GM18526 (cell line): ENCODE measurements around the gene IL31.

Source experiments
- POLR2A ChIP-seq: IDR thresholded peaks from 3 replicates; pipeline ENCODE4 v1.6.1; 2011; ENCODE audit not compliant: insufficient read length; ENCODE audit errors: extremely low read depth

IL31 gene

DNA sequence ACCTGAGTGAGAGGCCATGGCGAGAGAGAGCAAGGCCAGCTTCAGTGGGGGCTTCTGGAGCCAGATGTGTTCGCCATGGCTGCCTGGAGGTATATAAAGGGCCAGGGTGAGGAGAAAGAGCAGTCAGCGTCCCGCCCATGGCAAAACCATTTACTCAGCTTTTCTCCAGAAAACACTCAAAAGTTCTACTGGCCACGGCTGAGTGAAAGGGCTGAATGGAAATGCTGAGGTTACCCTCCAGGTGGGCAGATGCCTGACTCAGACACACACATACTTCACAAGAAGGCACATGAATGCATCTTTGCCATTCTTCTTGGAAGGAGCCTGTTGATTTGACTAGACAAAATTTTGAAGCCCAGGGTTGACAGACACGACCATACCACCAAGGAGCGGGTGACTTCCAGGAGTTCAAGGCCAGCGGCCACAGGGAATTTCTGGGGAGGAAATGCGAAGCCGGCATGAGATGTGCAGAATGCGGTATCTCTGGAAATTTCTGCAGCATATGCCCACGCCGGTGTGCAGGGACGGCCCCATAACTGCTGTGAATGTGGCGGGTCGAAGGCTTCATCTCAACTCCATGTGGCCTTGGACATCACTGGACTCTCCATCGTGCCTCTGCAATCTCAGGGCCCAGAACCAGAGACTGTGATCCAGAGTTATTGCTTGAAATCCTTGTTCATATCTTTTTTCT is at the start of gene IL31:
Gene IL31, minus strand, starts transcription at position 67 of the 691 bp plus-strand sequence. Its CDS starts 49 bp downstream, at position 18.
- no peak for TF ChIP-seq POLR2A

DNA sequence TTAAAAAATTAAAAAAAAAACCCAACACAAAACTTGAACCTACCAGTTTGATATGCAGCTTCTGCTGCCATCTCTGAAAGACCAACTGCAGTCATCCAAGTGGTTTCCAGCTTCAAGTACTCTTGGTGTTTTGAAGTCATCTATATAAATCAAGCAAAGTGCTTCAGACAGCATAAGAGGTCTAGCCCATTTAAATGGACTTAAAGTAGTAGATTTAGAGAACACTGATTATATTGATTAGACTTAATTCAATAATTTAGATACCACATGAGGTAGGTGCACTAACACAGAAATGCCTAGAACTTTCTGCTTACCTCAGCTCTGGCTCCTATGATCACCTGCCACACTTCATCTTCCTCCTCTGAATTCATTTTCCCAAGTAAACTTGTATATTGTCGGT is 42.4 kb upstream of the IL31 start:
- TF ChIP-seq POLR2A, result no peak

DNA sequence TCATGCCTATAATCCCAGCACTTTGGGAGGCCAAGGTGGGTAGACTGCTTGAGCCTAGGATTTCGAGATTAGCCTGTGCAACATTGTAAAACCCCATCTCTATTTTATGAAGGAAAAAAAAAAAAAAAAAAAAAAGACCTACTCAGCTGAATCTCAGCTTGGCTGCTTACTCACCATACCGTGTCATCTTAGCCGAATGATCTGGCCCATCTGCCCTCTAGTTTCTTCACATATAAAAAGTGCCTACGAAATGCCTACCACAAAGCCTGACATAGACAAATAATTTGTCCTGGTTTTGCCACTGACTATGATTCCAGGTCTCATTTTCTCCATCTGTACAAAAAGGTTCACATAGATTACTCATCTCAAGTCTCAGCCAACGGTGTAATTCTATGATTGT is 41.8 kb upstream of the IL31 start:
- TF ChIP-seq POLR2A, result no peak

DNA sequence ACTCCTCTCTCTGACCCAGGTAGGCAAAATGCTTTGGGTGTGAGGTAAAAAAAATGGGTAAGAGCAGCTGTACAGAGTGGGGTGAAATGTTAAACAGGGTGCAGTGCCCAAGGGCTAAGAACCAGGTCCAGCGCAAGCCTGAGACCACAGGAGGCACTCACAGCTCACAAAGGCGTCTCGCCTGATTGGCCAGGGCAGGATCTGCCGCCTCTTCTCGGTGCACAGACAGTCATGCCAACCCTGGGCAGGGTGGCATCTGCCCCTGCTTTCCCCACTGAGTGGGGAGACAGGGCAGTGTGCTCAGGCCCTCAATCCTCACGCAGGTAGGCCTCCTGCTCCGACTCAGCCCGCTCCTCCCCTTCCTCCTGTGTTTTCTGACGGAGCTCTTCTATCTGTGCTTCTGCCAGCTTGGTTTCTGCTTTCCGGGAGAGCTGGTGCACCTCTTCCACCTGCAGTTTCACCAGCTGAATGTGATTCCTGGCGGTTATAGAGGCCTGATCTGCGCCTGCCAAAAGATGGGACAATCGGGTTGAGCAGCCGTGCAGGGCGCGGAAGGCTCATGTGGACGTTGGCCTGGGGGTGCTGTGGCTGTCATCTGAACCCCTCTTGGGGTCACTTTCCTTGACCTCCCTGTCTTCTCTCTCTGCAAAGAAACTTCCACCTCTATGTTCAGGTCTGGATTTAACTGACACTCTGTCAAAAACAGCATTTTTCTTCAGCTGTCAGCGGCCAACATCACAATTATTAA is 34.2 kb upstream of the IL31 start:
- TF ChIP-seq POLR2A, result no peak

- no peak for TF ChIP-seq POLR2A
These were observed 33.4 kb upstream of the IL31 start for GRCh38 chr12:122207391-122207790.

DNA sequence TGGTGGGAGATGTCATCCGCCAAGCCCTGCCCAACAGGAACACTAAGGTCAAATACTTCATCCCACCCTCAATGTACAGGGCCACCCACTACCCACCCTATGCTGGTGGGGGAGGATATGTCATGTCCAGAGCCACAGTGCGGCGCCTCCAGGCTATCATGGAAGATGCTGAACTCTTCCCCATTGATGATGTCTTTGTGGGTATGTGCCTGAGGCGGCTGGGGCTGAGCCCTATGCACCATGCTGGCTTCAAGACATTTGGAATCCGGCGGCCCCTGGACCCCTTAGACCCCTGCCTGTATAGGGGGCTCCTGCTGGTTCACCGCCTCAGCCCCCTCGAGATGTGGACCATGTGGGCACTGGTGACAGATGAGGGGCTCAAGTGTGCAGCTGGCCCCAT is 33.0 kb upstream of the IL31 start:
- TF ChIP-seq POLR2A, result no peak

DNA sequence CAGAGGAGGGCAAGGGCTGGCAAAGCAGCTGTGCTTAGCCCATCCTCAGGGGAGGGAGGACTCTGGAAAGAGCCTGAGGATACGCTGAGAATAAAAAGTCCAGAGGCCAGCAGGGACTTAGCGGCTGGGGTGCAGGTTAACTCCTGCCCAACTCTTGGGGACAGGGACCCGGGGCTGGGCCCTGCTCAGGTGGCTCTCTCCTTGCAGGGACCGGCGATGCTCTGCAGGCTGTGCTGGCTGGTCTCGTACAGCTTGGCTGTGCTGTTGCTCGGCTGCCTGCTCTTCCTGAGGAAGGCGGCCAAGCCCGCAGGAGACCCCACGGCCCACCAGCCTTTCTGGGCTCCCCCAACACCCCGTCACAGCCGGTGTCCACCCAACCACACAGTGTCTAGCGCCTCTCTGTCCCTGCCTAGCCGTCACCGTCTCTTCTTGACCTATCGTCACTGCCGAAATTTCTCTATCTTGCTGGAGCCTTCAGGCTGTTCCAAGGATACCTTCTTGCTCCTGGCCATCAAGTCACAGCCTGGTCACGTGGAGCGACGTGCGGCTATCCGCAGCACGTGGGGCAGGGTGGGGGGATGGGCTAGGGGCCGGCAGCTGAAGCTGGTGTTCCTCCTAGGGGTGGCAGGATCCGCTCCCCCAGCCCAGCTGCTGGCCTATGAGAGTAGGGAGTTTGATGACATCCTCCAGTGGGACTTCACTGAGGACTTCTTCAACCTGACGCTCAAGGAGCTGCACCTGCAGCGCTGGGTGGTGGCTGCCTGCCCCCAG is 32.3 kb upstream of the IL31 start:
- TF ChIP-seq POLR2A, result no peak

GRCh38 chr12:122205053-122205925 is 31.3 kb upstream of the IL31 start:
- no peak for TF ChIP-seq POLR2A

DNA sequence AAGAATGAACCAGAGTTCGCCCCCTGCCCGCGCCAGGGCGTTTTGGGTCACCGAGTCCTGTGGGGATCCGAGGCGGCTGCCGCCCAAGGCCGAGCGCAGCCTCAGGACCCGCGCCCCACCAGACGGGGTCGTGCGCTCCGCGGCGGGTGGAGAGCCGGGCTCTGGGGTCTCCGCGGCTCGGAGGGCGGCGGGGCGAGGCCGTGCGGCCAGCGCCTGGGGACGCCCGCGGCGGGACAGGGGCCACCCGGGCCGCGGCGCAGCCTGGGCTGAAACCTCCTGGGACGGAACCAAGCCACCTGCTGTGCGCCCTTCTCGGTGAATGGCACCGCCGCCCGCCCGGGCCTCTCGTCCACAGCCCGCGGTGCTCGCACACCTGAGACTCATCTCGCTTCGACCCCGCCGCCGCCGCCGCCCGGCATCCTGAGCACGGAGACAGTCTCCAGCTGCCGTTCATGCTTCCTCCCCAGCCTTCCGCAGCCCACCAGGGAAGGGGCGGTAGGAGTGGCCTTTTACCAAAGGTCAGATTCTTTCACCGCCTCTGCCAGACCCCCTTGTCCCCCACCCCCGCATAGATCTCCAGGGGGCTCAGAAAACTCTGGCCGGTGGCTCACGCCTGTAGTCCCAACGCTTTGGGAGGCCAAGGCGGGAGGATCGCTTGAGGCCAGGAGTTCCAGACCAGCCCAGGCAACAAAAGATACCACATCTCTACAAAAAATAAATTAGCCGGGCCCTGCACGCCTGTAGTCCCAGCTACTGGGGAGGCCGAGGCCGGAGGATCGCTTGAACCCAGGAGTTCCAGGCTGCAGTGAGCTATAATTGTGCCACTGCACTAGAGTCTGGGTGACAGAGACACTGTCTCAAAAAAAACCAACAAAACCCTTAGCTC is 30.4 kb upstream of the IL31 start:
- TF ChIP-seq POLR2A, result no peak

- TF ChIP-seq POLR2A, result no peak
These were observed 29.5 kb upstream of the IL31 start, which contains the start of gene B3GNT4 for GRCh38 chr12:122203301-122204166. TSS of gene B3GNT4 (plus strand) at chr12:122203709. CDS start at chr12:122204619, 910 bp downstream.

DNA sequence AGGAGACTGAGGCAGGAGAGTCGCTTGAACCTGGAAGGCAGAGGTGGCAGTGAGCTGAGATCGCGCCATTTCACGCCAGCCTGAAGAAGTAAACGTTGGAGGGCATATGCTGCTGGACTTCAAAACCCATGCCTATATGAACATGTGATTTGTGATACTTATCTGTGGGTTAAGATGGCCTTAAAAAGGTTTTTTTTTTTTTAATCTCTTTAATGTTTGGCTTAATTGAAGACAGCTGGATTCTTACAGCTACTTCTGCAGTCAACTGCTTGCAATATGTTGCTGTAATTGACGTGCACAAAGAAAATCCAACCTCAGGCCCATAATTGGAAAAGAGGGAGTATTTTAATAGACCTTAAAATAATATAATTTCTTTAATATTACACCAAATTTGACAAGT is 28.0 kb upstream of the IL31 start:
- TF ChIP-seq POLR2A, result no peak

DNA sequence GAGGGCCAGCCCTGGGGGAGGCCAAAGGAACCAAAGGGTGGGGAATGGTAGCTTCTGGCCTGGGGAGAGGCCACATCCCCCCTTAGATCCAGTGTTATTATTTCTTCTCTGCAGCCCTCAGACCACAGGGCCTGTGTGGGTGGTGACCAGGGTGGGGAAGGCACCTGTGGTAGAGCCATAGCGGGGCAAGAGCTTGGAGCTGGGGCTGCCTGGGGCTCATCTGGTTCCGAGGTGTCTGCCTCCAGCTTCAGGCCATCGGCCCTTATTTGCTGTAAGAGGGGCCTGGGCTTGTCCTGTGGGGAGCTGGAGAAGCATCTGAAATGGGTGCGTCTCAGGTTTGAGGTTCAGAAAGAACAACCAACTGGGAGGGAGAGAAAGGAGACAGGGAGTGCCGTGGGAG is 27.4 kb upstream of the IL31 start:
- no peak for TF ChIP-seq POLR2A

GRCh38 chr12:122200541-122201175 is 26.6 kb upstream of the IL31 start:
- no peak for TF ChIP-seq POLR2A
